Lower leg skin (tissue), 4 donors: ENCODE results near the gene GLP2R. TPM values are rescaled to one million over a fixed set of nuclear protein-coding genes. Genes with fewer than 3 reads are reported as not detected.

Experiments
- DNase-seq, 2 donors: peaks; one replicate each; pipeline ENCODE4 v3.0.0-alpha.2; 2019; ENCODE audit warnings: low spot score in 2 of 2
- H3K4me3 ChIP-seq: fragments of 200-600 bp; sonication (generic); 2 replicates; pipeline ENCODE4 v1.5.1; 2017; ENCODE audit warnings: mild to moderate bottlenecking, low read depth; ENCODE audit not compliant: poor library complexity, severe bottlenecking
- CTCF ChIP-seq, 3 donors: fragments of 450-650 bp; IDR thresholded peaks; one replicate each; pipeline ENCODE4 v1.5.1; 2016; ENCODE audit warnings: antibody characterized with exemption in 3 of 3, mild to moderate bottlenecking in 3 of 3, moderate library complexity in 2 of 3
- POLR2A ChIP-seq, 2 donors: fragments of 450-650 bp; IDR thresholded peaks; one replicate each; pipeline ENCODE4 v1.6.1; 2016 to 2017; ENCODE audit warnings: antibody characterized with exemption in 2 of 2, mild to moderate bottlenecking in 1 of 2, moderate library complexity in 1 of 2
- whole genome bisulfite sequencing, 2 donors: methylation state at CpG; one replicate each; pipeline ENCODE4 v1.1.5; 2018; 5-methylcytosine and 5-hydroxymethylcytosine counted together
- intact Hi-C: fragments of 100-400 bp; cut with DNase I; formaldehyde crosslinking; loops from one replicate; pipeline ENCODE4 v1.15.0; 2023; ENCODE audit warnings: low total_unique reads
- total RNA-seq, 4 donors: library from RNA; depleted of rRNA; stranded (reverse); fragments of >200 nt; gene quantifications; one replicate each; pipeline ENCODE4 v1.1.0, GENCODE V29; 2016

GLP2R gene
- total RNA-seq, 4 donors from 2014 or later = 1.9 TPM; not detected in 3

- intact Hi-C loops = no loop called here
- DNase-seq = no peak
- no peak overlapping the region for H3K4me3 ChIP-seq
- no peak for TF ChIP-seq POLR2A (IDR thresholded peaks at IDR 0.05)
- no peak for TF ChIP-seq CTCF (IDR thresholded peaks at IDR 0.05)
- 52 to 62% methylated on average over 4 of the region's 4 CpGs for WGBS, 2 donors
These were observed 1.6 kb upstream of the GLP2R start for GRCh38 chr17:9824094-9824493.

- intact Hi-C loops = no loop called here
- WGBS, 2 donors = 73 to 78% methylated on average over 8 of the region's 8 CpGs
- no peak for DNase-seq
- TF ChIP-seq CTCF (IDR thresholded peaks at IDR 0.05) = no peak
- no peak for TF ChIP-seq POLR2A (IDR thresholded peaks at IDR 0.05)
- no peak overlapping the region for H3K4me3 ChIP-seq
These were observed 856 bp upstream of the GLP2R start for GRCh38 chr17:9824797-9825338.

- no peak overlapping the region for H3K4me3 ChIP-seq
- no peak for DNase-seq
- TF ChIP-seq CTCF (IDR thresholded peaks at IDR 0.05) (no peak), POLR2A (IDR thresholded peaks at IDR 0.05) (no peak)
- intact Hi-C loops = no loop called here
- WGBS, 2 donors = 43 to 49% methylated on average over 13 of the region's 13 CpGs
These were observed 2.9 kb downstream of the GLP2R start for GRCh38 chr17:9828296-9829295.

- intact Hi-C loops = no loop called here
- H3K4me3 ChIP-seq = no peak overlapping the region
- DNase-seq = no peak
- WGBS, 2 donors = 88 to 91% methylated on average over 2 of the region's 2 CpGs
- TF ChIP-seq POLR2A (IDR thresholded peaks at IDR 0.05) (no peak), CTCF (IDR thresholded peaks at IDR 0.05) (no peak)
These were observed 3.6 kb downstream of the GLP2R start for GRCh38 chr17:9829343-9829742.

- 91% methylated on average over 2 of the region's 2 CpGs for WGBS, 2 donors
- DNase-seq = no peak
- no peak overlapping the region for H3K4me3 ChIP-seq
- intact Hi-C loops = no loop called here
- no peak for TF ChIP-seq CTCF (IDR thresholded peaks at IDR 0.05)
- no peak for TF ChIP-seq POLR2A (IDR thresholded peaks at IDR 0.05)
These were observed 5.0 kb downstream of the GLP2R start for GRCh38 chr17:9830711-9831110.
